Hematopoietic multipotent progenitor cell treated with erythropoietin and hydrocortisone succinate and interleukin-3 and kit ligand, for 4 days (in vitro differentiated cells): ENCODE data around the gene NDOR1.
A peak's percentile ranks its signal among the peaks of the same experiment; 100 is the strongest.
"Not testable (repeated sequence)": the region's sequence is repeated elsewhere in the genome, so short reads cannot be mapped to it uniquely, and the experiment has no call there.

ENCODE experiments used
- DNase-seq: peaks from one replicate; pipeline ENCODE4 v3.0.0-alpha.2; 2015

The NDOR1 gene

GRCh38 chr9:137233143-137233980 lies 27.9 kb downstream of the NDOR1 start:
- DNase-seq, result no peak

GRCh38 chr9:137234055-137234697 lies 28.7 kb downstream of the NDOR1 start:
- no peak for DNase-seq

- DNase-seq, result no peak
Observed at GRCh38 chr9:137234758-137235423, 29.4 kb downstream of the NDOR1 start.

GRCh38 chr9:137235424-137236237 lies 30.1 kb downstream of the NDOR1 start:
- DNase-seq, result no peak

GRCh38 chr9:137236238-137236935 lies 30.9 kb downstream of the NDOR1 start:
- peak; percentile 95 for DNase-seq

GRCh38 chr9:137236936-137237421 lies 31.5 kb downstream of the NDOR1 start:
- DNase-seq, result no peak

GRCh38 chr9:137237759-137238726 lies 32.5 kb downstream of the NDOR1 start:
- DNase-seq, result no peak

- not testable (repeated sequence) for DNase-seq
Observed at GRCh38 chr9:137239541-137240200, 34.2 kb downstream of the NDOR1 start.

GRCh38 chr9:137240318-137240840 lies 34.9 kb downstream of the NDOR1 start:
- peak; percentile 92 for DNase-seq

GRCh38 chr9:137240841-137241489 lies 35.5 kb downstream of the NDOR1 start, which contains the start of gene TUBB4B:
TUBB4B (plus strand) TSS chr9:137241287; CDS start chr9:137241361, 74 bp downstream.
- peak; percentile 100 for DNase-seq

GRCh38 chr9:137241490-137242268 lies 36.2 kb downstream of the NDOR1 start:
- peak; percentile 78 for DNase-seq

GRCh38 chr9:137242269-137243203 lies 37.0 kb downstream of the NDOR1 start:
- no peak for DNase-seq

GRCh38 chr9:137243266-137243625 lies 37.7 kb downstream of the NDOR1 start:
- DNase-seq, result not testable (repeated sequence)

GRCh38 chr9:137243626-137244485 lies 38.4 kb downstream of the NDOR1 start:
- peak; percentile 57 for DNase-seq

GRCh38 chr9:137244486-137245449 lies 39.3 kb downstream of the NDOR1 start:
- DNase-seq, result no peak
